Panc1 (cell line): Measurements from ENCODE around the gene SEPHS2. TPM values are rescaled to one million over a fixed set of nuclear protein-coding genes. Genes with fewer than 3 reads are reported as not detected.
A peak's percentile ranks its signal among the peaks of the same experiment; 100 is the strongest.

Experiments used
- ATAC-seq: fragments of 200-7000 bp; cut with Tn5 transposase; 2 replicates; pipeline ENCODE4 v1.9.1; 2020; ENCODE audit warnings: mild to moderate bottlenecking, moderate library complexity
- BruUV-seq: library from RNA; stranded (reverse); fragments of 400-500 nt; replicated peaks from 2 replicates; lab custom pipeline; 2021; lab: Mats Ljungman, UMichigan
- CTCF ChIA-PET: fragments of 300-600 bp; sonication (Branson Sonifier 250); formaldehyde crosslinking; loops from one replicate; lab custom pipeline; 2022; ENCODE audit warnings: antibody characterized with exemption; lab: Charles Lee
- POLR2A ChIA-PET: fragments of 300-600 bp; sonication (Branson Sonifier 250); formaldehyde crosslinking; loops from one replicate; lab custom pipeline; 2022; ENCODE audit warnings: antibody characterized with exemption; lab: Charles Lee
- DNase-seq: peaks from one replicate; pipeline ENCODE4 v3.0.0-alpha.2; 2010; ENCODE audit warnings: low read depth, low spot score
- H3K27ac ChIP-seq: 2 replicates; pipeline ENCODE4 v1.5.1; 2011; ENCODE audit warnings: mild to moderate bottlenecking, low read length, inconsistent platforms
- H3K27me3 ChIP-seq: fragments of 200-500 bp; sonication (Bioruptor generic); 2 replicates; pipeline ENCODE4 v1.6.0; 2014; ENCODE audit warnings: low read length, inconsistent platforms; ENCODE audit not compliant: control insufficient read depth, insufficient read depth
- H3K36me3 ChIP-seq: fragments of 200-500 bp; sonication (Bioruptor generic); 2 replicates; pipeline ENCODE4 v1.5.1; 2014; ENCODE audit warnings: inconsistent platforms, mild to moderate bottlenecking, low read length, moderate library complexity; ENCODE audit not compliant: control insufficient read depth, insufficient read depth
- H3K4me1 ChIP-seq: 2 replicates; pipeline ENCODE4 v1.5.1; 2011; ENCODE audit warnings: inconsistent platforms, mild to moderate bottlenecking, low read length, moderate library complexity; ENCODE audit not compliant: control insufficient read depth, insufficient read depth
- H3K4me3 ChIP-seq, 2 experiments: 2 replicates each; pipeline ENCODE4 v1.5.1; 2011 to 2012; ENCODE audit warnings: low read depth in 2 of 2, low read length in 2 of 2, mild to moderate bottlenecking in 2 of 2, inconsistent platforms in 1 of 2, moderate library complexity in 1 of 2
- H3K9me3 ChIP-seq: fragments of 200-500 bp; sonication (Bioruptor generic); 2 replicates; pipeline ENCODE4 v1.5.1; 2014; ENCODE audit warnings: low read depth, mild to moderate bottlenecking, inconsistent platforms, low read length, moderate library complexity; ENCODE audit not compliant: control insufficient read depth, insufficient read depth
- CTCF ChIP-seq: fragments of 450-650 bp; IDR thresholded peaks from 2 replicates; pipeline ENCODE4 v1.5.1; 2017; ENCODE audit warnings: mild to moderate bottlenecking
- POLR2AphosphoS5 ChIP-seq: IDR thresholded peaks from 2 replicates; pipeline ENCODE4 v1.6.1; 2012; ENCODE audit warnings: mild to moderate bottlenecking, low read depth, low read length, moderate library complexity
- REST ChIP-seq, 2 experiments: IDR thresholded peaks; 2 replicates each; pipeline ENCODE4 v1.6.1; 2011 to 2012; ENCODE audit warnings: low read depth in 2 of 2, control low read depth in 1 of 2, low read length in 1 of 2, mild to moderate bottlenecking in 1 of 2, moderate library complexity in 1 of 2; ENCODE audit not compliant: insufficient read depth in 1 of 2
- SIN3A ChIP-seq: IDR thresholded peaks from 2 replicates; pipeline ENCODE4 v1.6.1; 2012; ENCODE audit warnings: low read depth, mild to moderate bottlenecking, low read length, moderate library complexity, borderline replicate concordance; ENCODE audit not compliant: insufficient read depth
- TCF7L2 ChIP-seq: IDR thresholded peaks from 2 replicates; pipeline ENCODE4 v1.6.1; 2011; ENCODE audit warnings: mild to moderate bottlenecking, low read depth, low read length, inconsistent platforms
- in situ Hi-C: cut with HindIII; loops from 2 replicates; pipeline ENCODE4 v1.10.0; 2016; ENCODE audit warnings: low sequenced_read_pairs, low pct_unique_long_range_greater_than_20kb
- intact Hi-C: fragments of 100-400 bp; cut with micrococcal nuclease; formaldehyde crosslinking; loops from one replicate; pipeline ENCODE4 v1.10.0; 2022; ENCODE audit not compliant: unreplicated experiment
- total RNA-seq: library from RNA; stranded (reverse); gene quantifications from one replicate; pipeline ENCODE4 v1.2.1, GENCODE V29; 2021; ENCODE audit not compliant: unreplicated experiment

The SEPHS2 gene
- total RNA-seq, 1 experiment from 2014 or later = 68.5 TPM

- Histone ChIP-seq H3K4me1 (peaks cover 13% of the 10 kb centered on the region), H3K27me3 (no peaks in the 10 kb centered on the region), H3K36me3 (peaks cover 4% of the 10 kb centered on the region), H3K4me3 (peak overlapping the region; percentile 45 to 55), H3K27ac (peak overlapping the region; percentile 77), H3K9me3 (no peaks in the 10 kb centered on the region)
- peak; percentile 81 for DNase-seq
- ATAC-seq = peak; percentile 94
- ChIA-PET CTCF (interaction anchor here (1.0 to 2.7 kb wide), 4 partner anchors 8 to 274 kb away, joined by 3 to 12 read pairs (median 4); partner anchors contain the start of genes DCTPP1 and ZNF48), POLR2A (interaction anchor here (0.5 to 0.8 kb wide), 5 partner anchors 11 to 683 kb away, joined by 3 to 11 read pairs (median 3); no protein-coding TSS in a partner anchor)
- intact Hi-C loops = no loop called here
- in situ Hi-C loops = no loop called here
- BruUV-seq = no TSS peak
- TF ChIP-seq SIN3A (0 out of 2 replicates have a peak, but pooled peaks have one; percentile 35), TCF7L2 (peak; percentile 83), CTCF (no peak), REST (IDR thresholded peaks at IDR 0.05; ENCODE audit: insufficient read depth in 1 of 2, low read depth in 2 of 2, low read length in 1 of 2) (peak in 1 of 2 experiments; percentile 69; a peak in 1 of 4 replicates), POLR2AphosphoS5 (peak; percentile 55)
Measured at GRCh38 chr16:30417529-30418349, 27.9 kb downstream of the SEPHS2 start.

DNA sequence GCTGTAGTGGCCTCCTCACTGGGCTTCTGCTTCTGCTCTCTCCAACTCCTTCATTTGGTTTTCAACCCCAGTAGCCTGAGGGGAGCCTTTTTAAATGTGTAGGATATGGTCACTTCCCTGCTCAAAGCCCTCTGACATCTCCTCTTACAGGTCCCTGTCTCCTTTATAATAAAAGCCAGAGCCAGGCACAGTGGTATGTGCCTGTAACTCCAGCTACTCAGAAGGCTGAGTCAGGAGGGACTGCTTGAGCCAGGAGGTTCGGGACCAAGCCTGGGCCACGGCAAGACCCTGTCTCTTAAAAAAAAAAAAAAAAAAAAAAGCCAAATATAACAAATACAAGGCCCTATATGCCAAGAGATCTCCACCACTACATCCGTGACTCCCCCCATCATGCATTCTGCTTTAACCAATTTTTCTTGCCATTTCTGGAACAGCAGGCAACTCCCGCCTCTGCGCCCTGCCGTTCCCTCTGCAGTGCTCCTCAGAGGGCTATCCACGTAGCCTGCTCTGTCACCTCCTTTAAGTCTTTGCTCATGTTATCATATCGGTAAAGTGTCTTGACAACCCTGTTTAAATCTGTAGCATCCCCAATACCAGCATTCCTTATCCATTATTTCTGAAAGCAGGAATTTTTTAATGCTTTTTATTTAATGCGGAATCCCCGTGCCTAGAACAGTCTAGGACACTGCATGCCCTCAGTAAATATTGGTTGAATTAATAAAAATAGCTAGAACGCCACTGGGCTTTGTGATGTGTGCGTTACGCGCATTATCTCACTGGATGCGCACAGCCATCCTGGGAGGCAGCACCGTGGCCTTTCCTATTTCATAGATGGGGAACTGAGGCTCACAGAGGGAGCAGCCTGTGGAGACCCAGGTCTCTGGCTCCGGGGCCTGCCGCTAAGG, 28.8 kb downstream of the SEPHS2 start:
- Histone ChIP-seq H3K9me3 (no peaks in the 10 kb centered on the region), H3K27me3 (no peaks in the 10 kb centered on the region), H3K27ac (peak overlapping the region; percentile 59), H3K4me3 (peak overlapping the region; percentile 45 to 55), H3K4me1 (peaks cover 13% of the 10 kb centered on the region), H3K36me3 (peaks cover 3% of the 10 kb centered on the region)
- POLR2A ChIA-PET = interaction anchor here (0.5 to 0.6 kb wide), 2 partner anchors 68 to 71 kb away, joined by 3 to 9 read pairs; no protein-coding TSS in a partner anchor
- no TSS peak for BruUV-seq
- peak; percentile 29 for ATAC-seq
- no peak for DNase-seq
- TF ChIP-seq TCF7L2 (no peak), CTCF (no peak), SIN3A (no peak), REST (IDR thresholded peaks at IDR 0.05; ENCODE audit: insufficient read depth in 1 of 2, low read depth in 2 of 2, low read length in 1 of 2) (no peak), POLR2AphosphoS5 (no peak)
- CTCF ChIA-PET = interaction anchor here (0.7 to 1.4 kb wide), 3 partner anchors 8 to 108 kb away, joined by 4 to 6 read pairs (median 5); partner anchors contain the start of gene ZNF771
- in situ Hi-C loops = no loop called here
- intact Hi-C loops = no loop called here
